Colonic mucosa (tissue), 4 donors: ENCODE data around the gene ASIC3. TPM values are rescaled to one million over a fixed set of nuclear protein-coding genes. Genes with fewer than 3 reads are reported as not detected.

Experiments used
- DNase-seq: peaks from one replicate; pipeline ENCODE4 v3.0.0-alpha.2; 2020
- H3K27ac ChIP-seq: fragments of 200-600 bp; one replicate; pipeline ENCODE4 v1.8.0; 2021
- H3K27me3 ChIP-seq: fragments of 200-600 bp; one replicate; pipeline ENCODE4 v1.8.0; 2021
- H3K36me3 ChIP-seq: fragments of 200-600 bp; one replicate; pipeline ENCODE4 v1.8.0; 2021
- H3K4me1 ChIP-seq: fragments of 200-600 bp; one replicate; pipeline ENCODE4 v1.8.0; 2021; ENCODE audit warnings: mild to moderate bottlenecking
- H3K4me3 ChIP-seq: fragments of 200-600 bp; one replicate; pipeline ENCODE4 v1.8.0; 2021
- H3K9ac ChIP-seq, 2 donors: one replicate each; pipeline ENCODE4 v1.7.0; 2013; ENCODE audit warnings: control low read depth in 2 of 2, low read depth in 2 of 2, low read length in 2 of 2
- H3K9me3 ChIP-seq: fragments of 200-600 bp; one replicate; pipeline ENCODE4 v1.8.0; 2021
- CTCF ChIP-seq: fragments of 200-600 bp; IDR thresholded peaks from one replicate; pipeline ENCODE4 v1.8.0; 2022; ENCODE audit warnings: antibody characterized with exemption, mild to moderate bottlenecking
- intact Hi-C: fragments of 100-400 bp; cut with DNase I; formaldehyde crosslinking; loops from one replicate; pipeline ENCODE4 v1.14.1; 2022
- total RNA-seq, 2 donors: library from RNA; stranded (reverse); fragmentation: NEBNext Ultra II Directional in 1 of 2; extraction: Animal tissue kit (Norgen Biotek cat#: 25700) in 1 of 2; gene quantifications; one replicate each; pipeline ENCODE4 v1.2.1, GENCODE V29; 2021
- donor health status: healthy.
- donor health status: DM: no; HTN: no; CAD: no.
- donor health status: DM: no; HTN: no; CAD: no.

Gene ASIC3
- total RNA-seq, 2 donors from 2014 or later: 1.0 to 2.2 TPM

- TF ChIP-seq CTCF: no peak
- peaks cover 5% of the 10 kb centered on the region for H3K4me1 ChIP-seq
- no peak overlapping the region for H3K4me3 ChIP-seq
- no peaks in the 10 kb centered on the region for H3K27me3 ChIP-seq
- H3K27ac ChIP-seq: no peak overlapping the region
- DNase-seq: no peak
- H3K9ac ChIP-seq: no peak overlapping the region
- H3K36me3 ChIP-seq: peaks cover 19% of the 10 kb centered on the region
- H3K9me3 ChIP-seq: no peaks in the 10 kb centered on the region
- intact Hi-C loops: no loop called here
These were observed 27.3 kb downstream of the ASIC3 start for GRCh38 chr7:151075662-151075971.

GRCh38 chr7:151075978-151076426 lies 27.7 kb downstream of the ASIC3 start:
- Histone ChIP-seq H3K4me3 (no peak overlapping the region), H3K36me3 (peaks cover 16% of the 10 kb centered on the region), H3K4me1 (peaks cover 6% of the 10 kb centered on the region), H3K9me3 (no peaks in the 10 kb centered on the region), H3K27me3 (no peaks in the 10 kb centered on the region), H3K27ac (no peak overlapping the region), H3K9ac (no peak overlapping the region)
- no peak for DNase-seq
- no peak for TF ChIP-seq CTCF
- intact Hi-C loops: no loop called here

GRCh38 chr7:151076863-151077704 lies 28.8 kb downstream of the ASIC3 start:
- no peaks in the 10 kb centered on the region for H3K9me3 ChIP-seq
- H3K27me3 ChIP-seq: no peaks in the 10 kb centered on the region
- H3K27ac ChIP-seq: no peak overlapping the region
- H3K4me3 ChIP-seq: no peak overlapping the region
- intact Hi-C loops: no loop called here
- H3K9ac ChIP-seq: no peak overlapping the region
- H3K36me3 ChIP-seq: peaks cover 13% of the 10 kb centered on the region
- TF ChIP-seq CTCF: no peak
- H3K4me1 ChIP-seq: peaks cover 17% of the 10 kb centered on the region
- DNase-seq: no peak

- no peak for DNase-seq
- H3K27ac ChIP-seq: no peak overlapping the region
- intact Hi-C loops: no loop called here
- peaks cover 22% of the 10 kb centered on the region for H3K4me1 ChIP-seq
- no peaks in the 10 kb centered on the region for H3K9me3 ChIP-seq
- no peaks in the 10 kb centered on the region for H3K27me3 ChIP-seq
- H3K36me3 ChIP-seq: peaks cover 13% of the 10 kb centered on the region
- TF ChIP-seq CTCF: no peak
- H3K4me3 ChIP-seq: no peak overlapping the region
- H3K9ac ChIP-seq: no peak overlapping the region
These were observed 29.4 kb downstream of the ASIC3 start for GRCh38 chr7:151077705-151078232.

GRCh38 chr7:151078233-151079040 lies 30.1 kb downstream of the ASIC3 start:
- Histone ChIP-seq H3K27me3 (no peaks in the 10 kb centered on the region), H3K36me3 (peaks cover 12% of the 10 kb centered on the region), H3K9me3 (no peaks in the 10 kb centered on the region), H3K4me3 (no peak overlapping the region), H3K27ac (no peak overlapping the region), H3K9ac (peak overlapping the region in 1 of 2 donors; percentile 21), H3K4me1 (peaks cover 22% of the 10 kb centered on the region)
- intact Hi-C loops: no loop called here
- no peak for DNase-seq
- no peak for TF ChIP-seq CTCF
